Stimulated activated naive CD8-positive, alpha-beta T cell treated with anti-CD3 and anti-CD28 coated beads, Interleukin-15, amount 100 ng/mL, for 72 hours (primary cell): ENCODE data around the gene ANO3.

Experiments
- ATAC-seq: fragments of 150-1000 bp; cut with Tn5 transposase; 2 replicates; pipeline ENCODE4 v1.10.0; 2021; ENCODE audit warnings: mild to moderate bottlenecking, moderate library complexity
- DNase-seq, 2 donors: peaks; one replicate each; pipeline ENCODE4 v3.0.0; 2021 to 2022
- H3K27ac Mint-ChIP-seq, 2 donors: one replicate each; pipeline ENCODE4 v1.8.0; 2022; ENCODE audit warnings: mild to moderate bottlenecking in 2 of 2, mixed read lengths in 2 of 2, moderate library complexity in 2 of 2
- H3K27me3 Mint-ChIP-seq: one replicate; pipeline ENCODE4 v1.8.0; 2022; ENCODE audit warnings: mixed read lengths
- H3K4me1 Mint-ChIP-seq: one replicate; pipeline ENCODE4 v1.8.0; 2022; ENCODE audit warnings: mild to moderate bottlenecking, mixed read lengths
- H3K4me3 Mint-ChIP-seq, 2 donors: one replicate each; pipeline ENCODE4 v1.8.0; 2022; ENCODE audit warnings: mild to moderate bottlenecking in 2 of 2, mixed read lengths in 2 of 2, moderate library complexity in 1 of 2
- H3K9me3 Mint-ChIP-seq, 2 donors: one replicate each; pipeline ENCODE4 v1.8.0; 2022; ENCODE audit warnings: mixed read lengths in 2 of 2

The ANO3 gene

GRCh38 chr11:26332572-26332915 is 614 bp downstream of the ANO3 start:
- ATAC-seq (no peak), DNase-seq (no peak)
- H3K4me1 Mint-ChIP-seq: no peaks in the 10 kb centered on the region
- H3K9me3 Mint-ChIP-seq: peaks cover 0 to 5% of the 10 kb centered on the region in 2 donors
- peaks cover 29% of the 10 kb centered on the region for H3K27me3 Mint-ChIP-seq
- H3K27ac Mint-ChIP-seq: peak overlapping the region in 1 of 2 donors; percentile 48
- H3K4me3 Mint-ChIP-seq: no peak overlapping the region

GRCh38 chr11:26333906-26334305 is 2.0 kb downstream of the ANO3 start:
- no peak overlapping the region for H3K4me3 Mint-ChIP-seq

GRCh38 chr11:26335903-26336302 is 4.0 kb downstream of the ANO3 start:
- H3K4me3 Mint-ChIP-seq: no peak overlapping the region
- no peak for ATAC-seq

More at GRCh38 chr11:26333906-26334305, 2.0 kb downstream of the ANO3 start:
- DNase-seq: no peak
- Mint-ChIP-seq H3K9me3 (peaks cover 0 to 5% of the 10 kb centered on the region in 2 donors), H3K4me1 (no peaks in the 10 kb centered on the region), H3K27me3 (peaks cover 29% of the 10 kb centered on the region), H3K27ac (no peak overlapping the region)
- ATAC-seq: no peak

GRCh38 chr11:26344647-26345046 is 12.7 kb downstream of the ANO3 start:
- DNase-seq: no peak
- Mint-ChIP-seq H3K4me1 (no peaks in the 10 kb centered on the region), H3K27me3 (no peaks in the 10 kb centered on the region), H3K9me3 (no peaks in the 10 kb centered on the region), H3K4me3 (no peak overlapping the region), H3K27ac (no peak overlapping the region)
- no peak for ATAC-seq

More at GRCh38 chr11:26335903-26336302, 4.0 kb downstream of the ANO3 start:
- Mint-ChIP-seq H3K27me3 (peaks cover 23% of the 10 kb centered on the region), H3K9me3 (peaks cover 0 to 5% of the 10 kb centered on the region in 2 donors), H3K4me1 (no peaks in the 10 kb centered on the region), H3K27ac (no peak overlapping the region)
- DNase-seq: no peak

GRCh38 chr11:26348776-26349175 is 16.8 kb downstream of the ANO3 start:
- DNase-seq (no peak), ATAC-seq (no peak)
- Mint-ChIP-seq H3K9me3 (peaks cover 5 to 13% of the 10 kb centered on the region in 2 donors), H3K4me3 (no peak overlapping the region), H3K4me1 (no peaks in the 10 kb centered on the region), H3K27me3 (no peaks in the 10 kb centered on the region), H3K27ac (no peak overlapping the region)

GRCh38 chr11:26350002-26350401 is 18.1 kb downstream of the ANO3 start:
- H3K9me3 Mint-ChIP-seq: peaks cover 5 to 13% of the 10 kb centered on the region in 2 donors

GRCh38 chr11:26353010-26353409 is 21.1 kb downstream of the ANO3 start:
- H3K27ac Mint-ChIP-seq: no peak overlapping the region
- H3K9me3 Mint-ChIP-seq: peaks cover 5 to 13% of the 10 kb centered on the region in 2 donors
- no peak for DNase-seq
- H3K27me3 Mint-ChIP-seq: no peaks in the 10 kb centered on the region
- no peaks in the 10 kb centered on the region for H3K4me1 Mint-ChIP-seq
- no peak overlapping the region for H3K4me3 Mint-ChIP-seq
- ATAC-seq: no peak

More at GRCh38 chr11:26350002-26350401, 18.1 kb downstream of the ANO3 start:
- no peaks in the 10 kb centered on the region for H3K27me3 Mint-ChIP-seq
- no peak overlapping the region for H3K27ac Mint-ChIP-seq
- DNase-seq (no peak), ATAC-seq (no peak)
- no peak overlapping the region for H3K4me3 Mint-ChIP-seq
- H3K4me1 Mint-ChIP-seq: no peaks in the 10 kb centered on the region

GRCh38 chr11:26359055-26359454 is 27.1 kb downstream of the ANO3 start:
- Mint-ChIP-seq H3K27ac (no peak overlapping the region), H3K4me1 (no peaks in the 10 kb centered on the region), H3K9me3 (no peaks in the 10 kb centered on the region), H3K27me3 (no peaks in the 10 kb centered on the region), H3K4me3 (no peak overlapping the region)
- ATAC-seq: no peak
- DNase-seq: no peak

- Mint-ChIP-seq H3K4me3 (no peak overlapping the region), H3K9me3 (peaks cover 2 to 20% of the 10 kb centered on the region in 2 donors), H3K27ac (no peak overlapping the region), H3K4me1 (no peaks in the 10 kb centered on the region), H3K27me3 (no peaks in the 10 kb centered on the region)
- ATAC-seq: no peak
- DNase-seq: no peak
Observed at GRCh38 chr11:26365284-26365683, 33.4 kb downstream of the ANO3 start.

- peaks cover 7 to 28% of the 10 kb centered on the region in 2 donors for H3K9me3 Mint-ChIP-seq
- no peaks in the 10 kb centered on the region for H3K27me3 Mint-ChIP-seq
- H3K27ac Mint-ChIP-seq: no peak overlapping the region
- ATAC-seq: no peak
- DNase-seq: no peak
- H3K4me3 Mint-ChIP-seq: no peak overlapping the region
- no peaks in the 10 kb centered on the region for H3K4me1 Mint-ChIP-seq
Observed at GRCh38 chr11:26377619-26378018, 45.7 kb downstream of the ANO3 start.

- Mint-ChIP-seq H3K4me3 (no peak overlapping the region), H3K27me3 (no peaks in the 10 kb centered on the region), H3K9me3 (peaks cover 0 to 22% of the 10 kb centered on the region in 2 donors), H3K4me1 (no peaks in the 10 kb centered on the region), H3K27ac (no peak overlapping the region)
- DNase-seq (no peak), ATAC-seq (no peak)
Observed at GRCh38 chr11:26399336-26399735, 67.4 kb downstream of the ANO3 start.

GRCh38 chr11:26410706-26411366 is 78.9 kb downstream of the ANO3 start:
- Mint-ChIP-seq H3K27ac (no peak overlapping the region), H3K4me1 (no peaks in the 10 kb centered on the region), H3K4me3 (no peak overlapping the region), H3K27me3 (no peaks in the 10 kb centered on the region), H3K9me3 (peaks cover 0 to 20% of the 10 kb centered on the region in 2 donors)
- ATAC-seq (no peak), DNase-seq (no peak)

- H3K27ac Mint-ChIP-seq: no peak overlapping the region
- H3K27me3 Mint-ChIP-seq: no peaks in the 10 kb centered on the region
- H3K4me1 Mint-ChIP-seq: no peaks in the 10 kb centered on the region
- H3K9me3 Mint-ChIP-seq: peaks cover 0 to 8% of the 10 kb centered on the region in 2 donors
- no peak overlapping the region for H3K4me3 Mint-ChIP-seq
- DNase-seq (no peak), ATAC-seq (no peak)
Observed at GRCh38 chr11:26412955-26413354, 81.0 kb downstream of the ANO3 start.

GRCh38 chr11:26418386-26418912 is 86.5 kb downstream of the ANO3 start:
- no peaks in the 10 kb centered on the region for H3K4me1 Mint-ChIP-seq
- ATAC-seq: no peak
- H3K27ac Mint-ChIP-seq: no peak overlapping the region
- no peak for DNase-seq
- H3K27me3 Mint-ChIP-seq: no peaks in the 10 kb centered on the region
- no peak overlapping the region for H3K4me3 Mint-ChIP-seq
- H3K9me3 Mint-ChIP-seq: peaks cover 4 to 14% of the 10 kb centered on the region in 2 donors

GRCh38 chr11:26420331-26420730 is 88.4 kb downstream of the ANO3 start:
- no peaks in the 10 kb centered on the region for H3K4me1 Mint-ChIP-seq
- H3K4me3 Mint-ChIP-seq: no peak overlapping the region
- ATAC-seq (no peak), DNase-seq (no peak)
- H3K27ac Mint-ChIP-seq: no peak overlapping the region
- peaks cover 4 to 14% of the 10 kb centered on the region in 2 donors for H3K9me3 Mint-ChIP-seq
- no peaks in the 10 kb centered on the region for H3K27me3 Mint-ChIP-seq

- ATAC-seq (no peak), DNase-seq (no peak)
- H3K27ac Mint-ChIP-seq: no peak overlapping the region
- peaks cover 4 to 5% of the 10 kb centered on the region in 2 donors for H3K9me3 Mint-ChIP-seq
- H3K4me1 Mint-ChIP-seq: no peaks in the 10 kb centered on the region
- H3K27me3 Mint-ChIP-seq: no peaks in the 10 kb centered on the region
- H3K4me3 Mint-ChIP-seq: no peak overlapping the region
Observed at GRCh38 chr11:26424255-26424654, 92.3 kb downstream of the ANO3 start.

- Mint-ChIP-seq H3K4me1 (no peaks in the 10 kb centered on the region), H3K27me3 (no peaks in the 10 kb centered on the region), H3K4me3 (no peak overlapping the region), H3K9me3 (peaks cover 5 to 7% of the 10 kb centered on the region in 2 donors), H3K27ac (no peak overlapping the region)
- DNase-seq (no peak), ATAC-seq (no peak)
Observed at GRCh38 chr11:26439854-26440253, 107.9 kb downstream of the ANO3 start.
